HepG2 (cell line): Measurements from ENCODE around the gene GUCA1A. TPM values are rescaled to one million over a fixed set of nuclear protein-coding genes. Genes with fewer than 3 reads are reported as not detected.
A peak's percentile ranks its signal among the peaks of the same experiment; 100 is the strongest.

Source experiments
- DMTF1 ChIP-seq: sonication (generic); formaldehyde crosslinking; IDR thresholded peaks from 2 replicates; pipeline ENCODE4 v1.4.0; 2020; ENCODE audit warnings: mild to moderate bottlenecking, missing genetic modification reagents
- EHMT2 ChIP-seq: fragments of 200-600 bp; sonication (generic); IDR thresholded peaks from 2 replicates; pipeline ENCODE4 v1.7.0; 2017; ENCODE audit warnings: antibody characterized with exemption, low read depth, low read length, borderline replicate concordance
- EZH2 ChIP-seq: conservative IDR thresholded peaks from 2 replicates; pipeline ENCODE4 v1.6.1; 2012; ENCODE audit warnings: mild to moderate bottlenecking, low read depth, low read length, moderate library complexity
- FOXO1 ChIP-seq: sonication (generic); formaldehyde crosslinking; IDR thresholded peaks from 2 replicates; pipeline ENCODE4 v1.4.0; 2020; ENCODE audit warnings: missing genetic modification reagents
- HMGXB4 ChIP-seq, 2 experiments: sonication (generic) in 1 of 2; formaldehyde crosslinking in 1 of 2; IDR thresholded peaks; 2 replicates each; pipeline versions ENCODE4 v1.4.0 to v1.6.1; 2018 to 2020; ENCODE audit warnings: missing genetic modification reagents in 2 of 2, borderline replicate concordance in 1 of 2, low read depth in 1 of 2, mild to moderate bottlenecking in 1 of 2, missing biosample characterization in 1 of 2
- HOXD1 ChIP-seq: sonication (generic); formaldehyde crosslinking; IDR thresholded peaks from 2 replicates; pipeline ENCODE4 v1.5.0; 2020; ENCODE audit warnings: missing genetic modification reagents
- JUND ChIP-seq: sonication (generic); formaldehyde crosslinking; IDR thresholded peaks from 2 replicates; pipeline ENCODE4 v1.8.0; 2022; ENCODE audit warnings: mild to moderate bottlenecking, missing genetic modification reagents
- KDM3A ChIP-seq: IDR thresholded peaks from 2 replicates; pipeline ENCODE4 v1.6.1; 2018; ENCODE audit warnings: low read depth, missing compliant biosample characterization
- MZF1 ChIP-seq: sonication (generic); formaldehyde crosslinking; IDR thresholded peaks from 2 replicates; pipeline ENCODE4 v1.8.1; 2023; ENCODE audit warnings: mild to moderate bottlenecking, missing genetic modification reagents, borderline replicate concordance
- NFE2L2 ChIP-seq: fragments of 150-350 bp; IDR thresholded peaks from 2 replicates; pipeline ENCODE4 v1.6.1; 2014; ENCODE audit warnings: low read length
- TEAD3 ChIP-seq: optimal IDR thresholded peaks from 2 replicates; pipeline ENCODE3; 2016; ENCODE audit warnings: borderline replicate concordance
- TERF1 ChIP-seq: sonication (generic); formaldehyde crosslinking; IDR thresholded peaks from 2 replicates; pipeline ENCODE4 v1.8.0; 2022; ENCODE audit warnings: mild to moderate bottlenecking, missing genetic modification reagents, moderate library complexity
- TMF1 ChIP-seq: sonication (generic); formaldehyde crosslinking; IDR thresholded peaks from 2 replicates; pipeline ENCODE4 v1.8.1; 2022; ENCODE audit warnings: low read depth, missing genetic modification reagents
- ZNF225 ChIP-seq: sonication (generic); formaldehyde crosslinking; IDR thresholded peaks from 2 replicates; pipeline ENCODE4 v1.4.0; 2020; ENCODE audit warnings: mild to moderate bottlenecking, missing genetic modification reagents
- ZNF326 ChIP-seq: sonication (generic); formaldehyde crosslinking; IDR thresholded peaks from 2 replicates; pipeline ENCODE4 v1.4.0; 2020; ENCODE audit warnings: missing genetic modification reagents, borderline replicate concordance
- ZNF468 ChIP-seq: sonication (generic); formaldehyde crosslinking; IDR thresholded peaks from 2 replicates; pipeline ENCODE4 v1.8.0; 2022; ENCODE audit warnings: mild to moderate bottlenecking, moderate library complexity, missing genetic modification reagents
- ZNF704 ChIP-seq: sonication (generic); formaldehyde crosslinking; IDR thresholded peaks from 2 replicates; pipeline ENCODE4 v1.8.1; 2023; ENCODE audit warnings: mild to moderate bottlenecking, inconsistent platforms, moderate library complexity, missing genetic modification reagents, borderline replicate concordance
- ZNF747 ChIP-seq: sonication (generic); formaldehyde crosslinking; IDR thresholded peaks from 2 replicates; pipeline ENCODE4 v1.8.1; 2023; ENCODE audit warnings: missing genetic modification reagents, mild to moderate bottlenecking, borderline replicate concordance
- ZNF777 ChIP-seq: sonication (generic); formaldehyde crosslinking; IDR thresholded peaks from 2 replicates; pipeline ENCODE4 v1.4.0; 2020; ENCODE audit warnings: missing genetic modification reagents
- ZXDC ChIP-seq: sonication (generic); formaldehyde crosslinking; IDR thresholded peaks from 2 replicates; pipeline ENCODE4 v1.5.0; 2020; ENCODE audit warnings: mild to moderate bottlenecking, missing genetic modification reagents
- polyA plus RNA-seq, 8 experiments: library from polyadenylated mRNA; depleted of rRNA in 3 of 8; stranded (reverse) in 7 of 8; unstranded in 1 of 8; fragments of >200 nt; fragmentation: Illumina TruSeq in 4 of 8; extraction: Trizol in 4 of 8; gene quantifications; 2 replicates each; pipeline versions ENCODE4 v1.2.1 to v1.2.3, GENCODE V29; 2011 to 2016; ENCODE audit warnings: low read depth in 4 of 8, missing spikeins in 1 of 8, mixed read lengths in 1 of 8; ENCODE audit not compliant: insufficient read depth in 1 of 8
- total RNA-seq, 5 experiments: library from RNA; depleted of rRNA; stranded (reverse); fragments of >200 nt; fragmentation: Illumina TruSeq; extraction: Trizol; gene quantifications; 2 replicates each; pipeline ENCODE4 v1.2.3, GENCODE V29; 2016; ENCODE audit warnings: low read depth in 1 of 5

GUCA1A gene
- total and polyA plus RNA-seq, 2 of the 13 experiments (the other 11 are each of a cell fraction or from before 2014, with no cell fraction given) = not detected

- TF ChIP-seq DMTF1 (CRISPR knock-in tag) (no peak), EHMT2 (peak; percentile 80), TEAD3 (peak; percentile 65), TERF1 (CRISPR knock-in tag) (no peak), MZF1 (CRISPR knock-in tag) (no peak), HOXD1 (CRISPR knock-in tag) (peak; percentile 36; the same call in 1 of the 2 replicates), EZH2 (no peak), TMF1 (CRISPR knock-in tag) (no peak), ZNF225 (CRISPR knock-in tag) (no peak), ZXDC (CRISPR knock-in tag) (no peak; the same call in 1 of the 2 replicates), ZNF468 (no peak), ZNF704 (peak; percentile 71; the same call in 1 of the 2 replicates), HMGXB4 (CRISPR knock-in tag; IDR thresholded peaks at IDR 0.05; ENCODE audit: borderline replicate concordance in 1 of 2, low read depth in 1 of 2) (peak; percentile 87 to 91), JUND (CRISPR knock-in tag) (no peak), ZNF326 (no peak), FOXO1 (CRISPR knock-in tag) (peak; percentile 72), ZNF777 (no peak), KDM3A (CRISPR knock-in tag) (peak; percentile 93), NFE2L2 (no peak), ZNF747 (CRISPR knock-in tag) (0 out of 2 replicates have a peak, but pooled peaks have one; percentile 21)
Observed at GRCh38 chr6:42217519-42218367, 44.6 kb downstream of the GUCA1A start, which contains the start of gene MRPS10 (continued).
